Astrocyte (in vitro differentiated cells and primary cell): ENCODE data around the gene PRKAR2A. TPM values are rescaled to one million over a fixed set of nuclear protein-coding genes. Genes with fewer than 3 reads are reported as not detected.
A peak's percentile ranks its signal among the peaks of the same experiment; 100 is the strongest.
"Not testable (repeated sequence)": the region's sequence is repeated elsewhere in the genome, so short reads cannot be mapped to it uniquely, and the experiment has no call there.

Experiments used
- DNase-seq: peaks from one replicate; pipeline ENCODE4 v3.0.0-alpha.2; 2010; ENCODE audit warnings: low read depth
- FAIRE-seq: peaks from 2 replicates; lab custom pipeline; 2011; peaks lifted over from hg19 to GRCh38; lab: Jason Lieb, UNC
- H2AFZ ChIP-seq: 2 replicates; pipeline ENCODE4 v1.6.0; 2012; ENCODE audit warnings: low read depth, low read length, inconsistent platforms
- H3K27ac ChIP-seq: 2 replicates; pipeline ENCODE4 v1.5.1; 2011; ENCODE audit warnings: low read depth, low read length, inconsistent platforms
- H3K27me3 ChIP-seq: 2 replicates; pipeline ENCODE4 v1.6.0; 2011; ENCODE audit warnings: low read length, inconsistent platforms; ENCODE audit not compliant: insufficient read depth
- H3K36me3 ChIP-seq: 2 replicates; pipeline ENCODE4 v1.5.1; 2011; ENCODE audit warnings: low read length, inconsistent platforms; ENCODE audit not compliant: insufficient read depth
- H3K4me1 ChIP-seq: 2 replicates; pipeline ENCODE4 v1.5.1; 2011; ENCODE audit warnings: low read length, inconsistent platforms; ENCODE audit not compliant: insufficient read depth
- H3K4me2 ChIP-seq: 2 replicates; pipeline ENCODE4 v1.6.0; 2012; ENCODE audit warnings: low read length, inconsistent platforms
- H3K4me3 ChIP-seq: 2 replicates; pipeline ENCODE4 v1.5.1; 2011; ENCODE audit warnings: low read depth, mild to moderate bottlenecking, low read length, inconsistent platforms; ENCODE audit not compliant: insufficient read depth
- H3K79me2 ChIP-seq: 2 replicates; pipeline ENCODE4 v1.6.0; 2012; ENCODE audit warnings: mild to moderate bottlenecking, low read length, inconsistent platforms; ENCODE audit not compliant: insufficient read depth
- H3K9ac ChIP-seq: 2 replicates; pipeline ENCODE4 v1.6.0; 2012; ENCODE audit warnings: mild to moderate bottlenecking, low read length, inconsistent platforms
- H3K9me3 ChIP-seq: 2 replicates; pipeline ENCODE4 v1.5.1; 2012; ENCODE audit warnings: low read depth, mild to moderate bottlenecking, low read length, inconsistent platforms; ENCODE audit not compliant: insufficient read depth
- H4K20me1 ChIP-seq: 2 replicates; pipeline ENCODE4 v1.6.0; 2012; ENCODE audit warnings: low read length, inconsistent platforms; ENCODE audit not compliant: insufficient read depth
- H3K27ac Mint-ChIP-seq: one replicate; pipeline ENCODE4 v1.8.0; 2021; ENCODE audit warnings: mild to moderate bottlenecking, mixed read lengths; ENCODE audit not compliant: unreplicated experiment
- H3K27me3 Mint-ChIP-seq: one replicate; pipeline ENCODE4 v1.8.0; 2021; ENCODE audit warnings: low read depth, mixed read lengths; ENCODE audit not compliant: unreplicated experiment
- H3K36me3 Mint-ChIP-seq: one replicate; pipeline ENCODE4 v1.8.0; 2021; ENCODE audit warnings: low read depth, mixed read lengths; ENCODE audit not compliant: unreplicated experiment
- H3K4me1 Mint-ChIP-seq: one replicate; pipeline ENCODE4 v1.8.0; 2021; ENCODE audit warnings: low read depth, mixed read lengths; ENCODE audit not compliant: unreplicated experiment
- H3K4me3 Mint-ChIP-seq: one replicate; pipeline ENCODE4 v1.8.0; 2021; ENCODE audit warnings: mild to moderate bottlenecking, moderate library complexity, mixed read lengths; ENCODE audit not compliant: unreplicated experiment
- H3K9me3 Mint-ChIP-seq: one replicate; pipeline ENCODE4 v1.8.0; 2021; ENCODE audit warnings: mild to moderate bottlenecking, mixed read lengths; ENCODE audit not compliant: unreplicated experiment
- CTCF ChIP-seq: IDR thresholded peaks from 2 replicates; pipeline ENCODE4 v1.5.1; 2011; ENCODE audit warnings: low read depth, mild to moderate bottlenecking, inconsistent platforms, low read length, moderate library complexity; ENCODE audit not compliant: insufficient read depth
- EZH2 ChIP-seq: IDR thresholded peaks from 2 replicates; pipeline ENCODE4 v1.6.1; 2012; ENCODE audit warnings: mild to moderate bottlenecking, low read length, inconsistent platforms; ENCODE audit not compliant: insufficient read depth
- total RNA-seq: library from RNA; stranded (reverse); gene quantifications from 2 replicates; pipeline ENCODE4 v1.2.1, GENCODE V29; 2021

Gene PRKAR2A
- total RNA-seq, 1 donor from 2014 or later, result 52.5 TPM

GRCh38 chr3:48723725-48724124 lies 123.9 kb downstream of the PRKAR2A start:
- H3K9ac ChIP-seq, result no peak overlapping the region
- FAIRE-seq (no peak), DNase-seq (no peak)
- H3K4me3 ChIP-seq, result no peak overlapping the region
- H3K9me3 ChIP-seq, result no peaks in the 10 kb centered on the region
- no peak overlapping the region for H3K4me2 ChIP-seq
- no peaks in the 10 kb centered on the region for H3K4me1 ChIP-seq
- Mint-ChIP-seq H3K36me3 (no peaks in the 10 kb centered on the region), H3K4me1 (no peaks in the 10 kb centered on the region), H3K27ac (no peak overlapping the region), H3K27me3 (peaks cover 5% of the 10 kb centered on the region), H3K4me3 (no peak overlapping the region), H3K9me3 (no peaks in the 10 kb centered on the region)
- H3K36me3 ChIP-seq, result no peaks in the 10 kb centered on the region
- no peaks in the 10 kb centered on the region for H4K20me1 ChIP-seq
- no peaks in the 10 kb centered on the region for H3K27me3 ChIP-seq
- no peak overlapping the region for H3K27ac ChIP-seq
- TF ChIP-seq EZH2 (no peak), CTCF (no peak)
- no peaks in the 10 kb centered on the region for H3K79me2 ChIP-seq
- no peak overlapping the region for H2AFZ ChIP-seq

- not testable (repeated sequence) for H3K4me2 ChIP-seq, H3K27me3 ChIP-seq, H3K79me2 ChIP-seq, H3K27me3 Mint-ChIP-seq, H4K20me1 ChIP-seq, H3K4me1 ChIP-seq, H2AFZ ChIP-seq, DNase-seq, H3K4me3 Mint-ChIP-seq, H3K4me1 Mint-ChIP-seq, H3K4me3 ChIP-seq, H3K36me3 ChIP-seq, H3K9ac ChIP-seq, H3K9me3 Mint-ChIP-seq, H3K36me3 Mint-ChIP-seq, FAIRE-seq, H3K27ac ChIP-seq, H3K9me3 ChIP-seq, H3K27ac Mint-ChIP-seq
Observed at GRCh38 chr3:48723293-48723692, 124.4 kb downstream of the PRKAR2A start.

- Histone ChIP-seq H2AFZ (peak within 1 kb of the TSS; percentile 80), H3K79me2 (peaks cover 49% of the 10 kb centered on the region), H3K4me3 (peak within 1 kb of the TSS; percentile 98), H3K9me3 (no peaks in the 10 kb centered on the region), H4K20me1 (peaks cover 41% of the 10 kb centered on the region), H3K36me3 (peaks cover 7% of the 10 kb centered on the region), H3K4me2 (peak within 1 kb of the TSS; percentile 84), H3K4me1 (peaks cover 10% of the 10 kb centered on the region), H3K27me3 (no peaks in the 10 kb centered on the region), H3K27ac (peak within 1 kb of the TSS; percentile 96), H3K9ac (peak within 1 kb of the TSS; percentile 100)
- peak within 1 kb of the TSS; percentile 100 for H3K4me3 Mint-ChIP-seq
- FAIRE-seq (no peak), DNase-seq (peak; percentile 92)
- H3K36me3 Mint-ChIP-seq, result peaks cover 4% of the 10 kb centered on the region
- H3K4me1 Mint-ChIP-seq, result peaks cover 10% of the 10 kb centered on the region
- H3K27ac Mint-ChIP-seq, result peak within 1 kb of the TSS; percentile 100
- H3K9me3 Mint-ChIP-seq, result no peaks in the 10 kb centered on the region
- H3K27me3 Mint-ChIP-seq, result no peaks in the 10 kb centered on the region
- no peak for TF ChIP-seq CTCF
- TF ChIP-seq EZH2, result no peak
Observed at GRCh38 chr3:48716982-48717746, 130.5 kb downstream of the PRKAR2A start, which contains the start of gene IP6K2. Gene IP6K2 (minus strand): TSS chr3:48717221. CDS start chr3:48695291, 21,930 bp downstream.
